SK-N-SH treated with all-trans-retinoic acid at 6 μM for 48 hours (cell line): ENCODE data around the gene SREBF2.

Experiments
- ATAC-seq: fragments of 200-7000 bp; cut with Tn5 transposase; 3 replicates; pipeline ENCODE4 v1.9.1; 2020; ENCODE audit warnings: mild to moderate bottlenecking, moderate library complexity
- ARNTL ChIP-seq: fragments of 450-650 bp; formaldehyde crosslinking; IDR thresholded peaks from 2 replicates; pipeline ENCODE4 v1.5.0; 2020; ENCODE audit warnings: low read depth, mild to moderate bottlenecking, moderate library complexity, borderline replicate concordance
- BACH2 ChIP-seq: fragments of 250-450 bp; sonication (Bioruptor Pico); IDR thresholded peaks from 2 replicates; pipeline ENCODE4 v1.9.0; 2021; ENCODE audit warnings: mild to moderate bottlenecking, borderline replicate concordance
- CSDC2 ChIP-seq: fragments of 250-450 bp; sonication (Bioruptor Pico); IDR thresholded peaks from 2 replicates; pipeline ENCODE4 v1.5.0; 2020; ENCODE audit warnings: mild to moderate bottlenecking, moderate library complexity
- ESRRG ChIP-seq: fragments of 250-450 bp; sonication (Bioruptor Pico); IDR thresholded peaks from 2 replicates; pipeline ENCODE4 v1.6.1; 2021; ENCODE audit warnings: mild to moderate bottlenecking
- ISL1 ChIP-seq: fragments of 250-450 bp; sonication (Bioruptor Pico); IDR thresholded peaks from 2 replicates; pipeline ENCODE4 v2.1.2; 2022; ENCODE audit warnings: mild to moderate bottlenecking, moderate library complexity
- OSR1 ChIP-seq: fragments of 250-450 bp; sonication (Bioruptor Pico); IDR thresholded peaks from 2 replicates; pipeline ENCODE4 v1.8.0; 2022; ENCODE audit warnings: moderate library complexity, mild to moderate bottlenecking, inconsistent platforms
- PPARA ChIP-seq: fragments of 250-450 bp; sonication (Bioruptor Pico); IDR thresholded peaks from 2 replicates; pipeline ENCODE4 v1.5.0; 2020; ENCODE audit warnings: mild to moderate bottlenecking, borderline replicate concordance
- TCF4 ChIP-seq: fragments of 250-450 bp; sonication (Bioruptor Pico); IDR thresholded peaks from 2 replicates; pipeline ENCODE4 v1.8.0; 2021; ENCODE audit warnings: mild to moderate bottlenecking, moderate library complexity, borderline replicate concordance
- TOX ChIP-seq: fragments of 250-450 bp; sonication (Bioruptor Pico); IDR thresholded peaks from 2 replicates; pipeline ENCODE4 v1.8.0; 2021; ENCODE audit warnings: mild to moderate bottlenecking, moderate library complexity, borderline replicate concordance
- ZC3H10 ChIP-seq: fragments of 250-450 bp; sonication (Bioruptor Pico); IDR thresholded peaks from 2 replicates; pipeline ENCODE4 v1.5.1; 2021; ENCODE audit warnings: mild to moderate bottlenecking, moderate library complexity
- ZFP3 ChIP-seq: fragments of 250-450 bp; sonication (Bioruptor Pico); IDR thresholded peaks from 2 replicates; pipeline ENCODE4 v1.5.0; 2020; ENCODE audit warnings: mild to moderate bottlenecking, moderate library complexity
- ZFP30 ChIP-seq: fragments of 450-650 bp; formaldehyde crosslinking; IDR thresholded peaks from 2 replicates; pipeline ENCODE4 v1.5.0; 2022; ENCODE audit warnings: mild to moderate bottlenecking, moderate library complexity
- ZNF565 ChIP-seq: fragments of 450-650 bp; formaldehyde crosslinking; conservative IDR thresholded peaks from 2 replicates; pipeline ENCODE4 v1.5.0; 2020; ENCODE audit warnings: low read depth, mild to moderate bottlenecking, moderate library complexity
- ZNF70 ChIP-seq: fragments of 450-650 bp; formaldehyde crosslinking; IDR thresholded peaks from 2 replicates; pipeline ENCODE4 v1.5.0; 2020; ENCODE audit warnings: mild to moderate bottlenecking, moderate library complexity
- ZNF8 ChIP-seq: fragments of 450-650 bp; formaldehyde crosslinking; IDR thresholded peaks from 2 replicates; pipeline ENCODE4 v1.5.0; 2020; ENCODE audit warnings: mild to moderate bottlenecking, moderate library complexity
- TF ChIP-seq, protein P1 (sequence below): fragments of 250-450 bp; sonication (Bioruptor Pico); IDR thresholded peaks from 2 replicates; pipeline ENCODE4 v1.8.0; 2021; ENCODE audit warnings: low read depth, mild to moderate bottlenecking, moderate library complexity, borderline replicate concordance
- TF ChIP-seq, protein P2 (sequence below): fragments of 250-450 bp; sonication (Bioruptor Pico); IDR thresholded peaks from 2 replicates; pipeline ENCODE4 v1.5.1; 2020; ENCODE audit warnings: low read depth, mild to moderate bottlenecking, moderate library complexity
- TF ChIP-seq, protein P3 (sequence below): fragments of 250-450 bp; sonication (Bioruptor Pico); IDR thresholded peaks from 2 replicates; pipeline ENCODE4 v1.8.0; 2020; ENCODE audit warnings: mild to moderate bottlenecking, moderate library complexity, borderline replicate concordance
- TF ChIP-seq, protein P4 (sequence below): fragments of 250-450 bp; sonication (Bioruptor Pico); IDR thresholded peaks from 2 replicates; pipeline ENCODE4 v1.5.0; 2020; ENCODE audit warnings: mild to moderate bottlenecking, moderate library complexity

SREBF2 gene

DNA sequence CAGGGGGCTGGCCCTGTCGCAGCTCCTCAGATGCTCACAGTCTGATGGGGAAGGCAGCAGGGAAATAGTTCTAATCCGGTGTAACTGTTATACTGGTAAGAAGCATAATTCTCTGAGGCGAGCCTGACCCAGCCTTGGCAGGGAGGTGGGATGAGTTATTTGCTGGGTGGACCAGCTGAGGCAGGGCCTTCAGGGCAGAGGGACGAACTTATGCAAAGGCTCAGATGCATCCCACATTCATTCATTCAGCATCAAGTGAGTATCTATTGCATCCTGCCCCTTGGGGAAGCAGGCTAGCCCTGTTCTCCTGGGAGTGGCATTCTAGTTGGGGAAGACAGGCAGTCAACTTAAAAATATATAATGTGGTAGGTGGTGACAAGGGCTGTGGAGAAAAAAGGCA is 13.6 kb upstream of the SREBF2 start (continued):
- TF ChIP-seq, protein P1, sequence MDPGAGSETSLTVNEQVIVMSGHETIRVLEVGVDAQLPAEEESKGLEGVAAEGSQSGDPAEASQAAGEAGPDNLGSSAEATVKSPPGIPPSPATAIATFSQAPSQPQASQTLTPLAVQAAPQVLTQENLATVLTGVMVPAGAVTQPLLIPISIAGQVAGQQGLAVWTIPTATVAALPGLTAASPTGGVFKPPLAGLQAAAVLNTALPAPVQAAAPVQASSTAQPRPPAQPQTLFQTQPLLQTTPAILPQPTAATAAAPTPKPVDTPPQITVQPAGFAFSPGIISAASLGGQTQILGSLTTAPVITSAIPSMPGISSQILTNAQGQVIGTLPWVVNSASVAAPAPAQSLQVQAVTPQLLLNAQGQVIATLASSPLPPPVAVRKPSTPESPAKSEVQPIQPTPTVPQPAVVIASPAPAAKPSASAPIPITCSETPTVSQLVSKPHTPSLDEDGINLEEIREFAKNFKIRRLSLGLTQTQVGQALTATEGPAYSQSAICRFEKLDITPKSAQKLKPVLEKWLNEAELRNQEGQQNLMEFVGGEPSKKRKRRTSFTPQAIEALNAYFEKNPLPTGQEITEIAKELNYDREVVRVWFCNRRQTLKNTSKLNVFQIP (CRISPR knock-in tag): no peak
- TF ChIP-seq ESRRG (CRISPR knock-in tag): no peak
- TF ChIP-seq, all 23 proteins: peak for 0

GRCh38 chr22:41820447-41820846 is 12.5 kb upstream of the SREBF2 start:
- ATAC-seq: no peak
- no peak for TF ChIP-seq CSDC2 (CRISPR knock-in tag)
- TF ChIP-seq, protein P2, sequence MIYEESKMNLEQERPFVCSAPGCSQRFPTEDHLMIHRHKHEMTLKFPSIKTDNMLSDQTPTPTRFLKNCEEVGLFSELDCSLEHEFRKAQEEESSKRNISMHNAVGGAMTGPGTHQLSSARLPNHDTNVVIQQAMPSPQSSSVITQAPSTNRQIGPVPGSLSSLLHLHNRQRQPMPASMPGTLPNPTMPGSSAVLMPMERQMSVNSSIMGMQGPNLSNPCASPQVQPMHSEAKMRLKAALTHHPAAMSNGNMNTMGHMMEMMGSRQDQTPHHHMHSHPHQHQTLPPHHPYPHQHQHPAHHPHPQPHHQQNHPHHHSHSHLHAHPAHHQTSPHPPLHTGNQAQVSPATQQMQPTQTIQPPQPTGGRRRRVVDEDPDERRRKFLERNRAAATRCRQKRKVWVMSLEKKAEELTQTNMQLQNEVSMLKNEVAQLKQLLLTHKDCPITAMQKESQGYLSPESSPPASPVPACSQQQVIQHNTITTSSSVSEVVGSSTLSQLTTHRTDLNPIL (CRISPR knock-in tag): no peak
- TF ChIP-seq ZC3H10 (CRISPR knock-in tag): no peak
- TF ChIP-seq OSR1: no peak
- TF ChIP-seq, protein P3, sequence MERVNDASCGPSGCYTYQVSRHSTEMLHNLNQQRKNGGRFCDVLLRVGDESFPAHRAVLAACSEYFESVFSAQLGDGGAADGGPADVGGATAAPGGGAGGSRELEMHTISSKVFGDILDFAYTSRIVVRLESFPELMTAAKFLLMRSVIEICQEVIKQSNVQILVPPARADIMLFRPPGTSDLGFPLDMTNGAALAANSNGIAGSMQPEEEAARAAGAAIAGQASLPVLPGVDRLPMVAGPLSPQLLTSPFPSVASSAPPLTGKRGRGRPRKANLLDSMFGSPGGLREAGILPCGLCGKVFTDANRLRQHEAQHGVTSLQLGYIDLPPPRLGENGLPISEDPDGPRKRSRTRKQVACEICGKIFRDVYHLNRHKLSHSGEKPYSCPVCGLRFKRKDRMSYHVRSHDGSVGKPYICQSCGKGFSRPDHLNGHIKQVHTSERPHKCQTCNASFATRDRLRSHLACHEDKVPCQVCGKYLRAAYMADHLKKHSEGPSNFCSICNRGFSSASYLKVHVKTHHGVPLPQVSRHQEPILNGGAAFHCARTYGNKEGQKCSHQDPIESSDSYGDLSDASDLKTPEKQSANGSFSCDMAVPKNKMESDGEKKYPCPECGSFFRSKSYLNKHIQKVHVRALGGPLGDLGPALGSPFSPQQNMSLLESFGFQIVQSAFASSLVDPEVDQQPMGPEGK (CRISPR knock-in tag): no peak
- TF ChIP-seq ZNF565 (CRISPR knock-in tag): no peak
- no peak for TF ChIP-seq ZFP30 (CRISPR knock-in tag)
- TF ChIP-seq PPARA (CRISPR knock-in tag): no peak
- no peak for TF ChIP-seq BACH2
- no peak for TF ChIP-seq TOX
- no peak for TF ChIP-seq ESRRG (CRISPR knock-in tag)
- TF ChIP-seq ZNF70 (CRISPR knock-in tag): no peak
- no peak for TF ChIP-seq TCF4
- TF ChIP-seq ARNTL: no peak
- TF ChIP-seq ISL1 (CRISPR knock-in tag): no peak
- TF ChIP-seq, all 23 proteins: peak for 0

DNA sequence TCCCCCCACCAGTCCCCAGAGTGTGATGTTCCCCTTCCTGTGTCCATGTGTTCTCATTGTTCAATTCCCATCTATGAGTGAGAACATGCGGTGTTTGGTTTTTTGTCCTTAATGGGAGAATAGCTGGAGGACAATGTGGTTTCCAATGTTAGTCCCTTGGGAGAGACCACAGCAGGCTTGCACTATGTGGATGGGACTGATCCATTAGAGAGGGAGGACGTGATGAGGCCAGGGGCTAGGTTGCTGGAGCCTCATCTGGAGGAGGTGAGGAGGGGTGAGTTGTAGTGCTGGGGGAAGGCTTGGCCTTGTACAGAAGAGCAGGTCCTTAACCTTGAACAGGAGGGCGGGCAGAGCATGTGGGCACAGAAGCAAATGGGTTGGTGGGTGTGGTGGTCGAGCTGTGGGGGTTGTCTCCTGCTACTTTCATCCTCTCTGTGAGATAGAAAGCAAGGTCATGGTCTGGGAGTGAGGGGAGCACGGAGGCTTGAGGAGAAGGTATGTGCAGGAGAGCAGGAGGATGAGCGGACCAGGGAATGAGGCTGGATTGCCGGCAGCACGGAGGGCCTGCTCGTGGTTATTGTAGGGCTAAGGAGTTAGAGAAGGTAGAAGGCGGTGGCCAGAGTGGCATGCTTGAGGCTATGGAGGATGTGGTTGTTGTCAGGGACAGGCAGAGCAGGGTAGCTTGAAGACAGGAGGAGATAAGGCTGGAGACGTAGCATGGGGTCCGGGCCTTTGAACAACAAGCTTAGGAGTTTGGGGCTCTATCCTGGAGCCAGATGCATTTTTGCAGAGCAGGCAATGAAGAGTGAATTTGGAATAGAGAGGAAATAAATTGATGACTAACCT is 11.2 kb upstream of the SREBF2 start:
- no peak for ATAC-seq
- TF ChIP-seq, protein P4, sequence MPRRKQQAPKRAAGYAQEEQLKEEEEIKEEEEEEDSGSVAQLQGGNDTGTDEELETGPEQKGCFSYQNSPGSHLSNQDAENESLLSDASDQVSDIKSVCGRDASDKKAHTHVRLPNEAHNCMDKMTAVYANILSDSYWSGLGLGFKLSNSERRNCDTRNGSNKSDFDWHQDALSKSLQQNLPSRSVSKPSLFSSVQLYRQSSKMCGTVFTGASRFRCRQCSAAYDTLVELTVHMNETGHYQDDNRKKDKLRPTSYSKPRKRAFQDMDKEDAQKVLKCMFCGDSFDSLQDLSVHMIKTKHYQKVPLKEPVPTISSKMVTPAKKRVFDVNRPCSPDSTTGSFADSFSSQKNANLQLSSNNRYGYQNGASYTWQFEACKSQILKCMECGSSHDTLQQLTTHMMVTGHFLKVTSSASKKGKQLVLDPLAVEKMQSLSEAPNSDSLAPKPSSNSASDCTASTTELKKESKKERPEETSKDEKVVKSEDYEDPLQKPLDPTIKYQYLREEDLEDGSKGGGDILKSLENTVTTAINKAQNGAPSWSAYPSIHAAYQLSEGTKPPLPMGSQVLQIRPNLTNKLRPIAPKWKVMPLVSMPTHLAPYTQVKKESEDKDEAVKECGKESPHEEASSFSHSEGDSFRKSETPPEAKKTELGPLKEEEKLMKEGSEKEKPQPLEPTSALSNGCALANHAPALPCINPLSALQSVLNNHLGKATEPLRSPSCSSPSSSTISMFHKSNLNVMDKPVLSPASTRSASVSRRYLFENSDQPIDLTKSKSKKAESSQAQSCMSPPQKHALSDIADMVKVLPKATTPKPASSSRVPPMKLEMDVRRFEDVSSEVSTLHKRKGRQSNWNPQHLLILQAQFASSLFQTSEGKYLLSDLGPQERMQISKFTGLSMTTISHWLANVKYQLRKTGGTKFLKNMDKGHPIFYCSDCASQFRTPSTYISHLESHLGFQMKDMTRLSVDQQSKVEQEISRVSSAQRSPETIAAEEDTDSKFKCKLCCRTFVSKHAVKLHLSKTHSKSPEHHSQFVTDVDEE (CRISPR knock-in tag): no peak
- no peak for TF ChIP-seq ZFP3 (CRISPR knock-in tag)
- TF ChIP-seq, all 23 proteins: peak for 0

DNA sequence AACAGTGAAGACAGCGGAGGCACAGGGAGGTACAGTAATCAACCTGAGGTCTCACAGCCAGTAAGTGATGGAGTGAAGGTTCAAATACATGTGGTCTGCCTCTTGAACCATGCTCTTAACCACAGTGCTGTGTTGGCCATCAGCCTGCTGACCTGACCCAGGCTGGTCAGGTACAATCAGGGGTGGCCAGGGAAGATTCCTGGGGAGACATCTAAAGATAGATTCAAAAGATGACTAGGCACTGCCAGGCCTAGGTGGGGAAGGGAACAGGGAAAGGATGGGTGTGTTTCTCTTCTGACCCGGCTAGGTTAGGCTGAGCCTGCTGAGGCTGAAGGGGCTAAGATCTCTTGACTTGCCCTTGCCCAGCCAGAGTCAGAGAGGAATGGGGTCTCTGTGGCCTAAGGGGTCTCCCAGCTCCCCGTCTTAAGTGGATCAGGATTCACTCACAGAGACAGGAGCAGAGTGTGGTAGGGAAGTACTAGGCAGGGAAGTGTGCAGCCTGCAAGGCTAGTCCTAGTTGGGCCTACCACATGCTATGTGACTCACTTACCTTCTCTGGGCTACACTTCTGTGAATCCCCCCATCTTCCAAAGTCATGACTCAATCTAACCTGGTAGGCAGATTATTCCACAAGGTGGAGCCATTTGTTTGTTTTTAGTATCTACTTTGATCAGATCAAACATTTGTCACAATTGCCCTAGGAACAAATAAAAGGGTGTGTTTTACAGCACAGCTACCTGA is 10.4 kb upstream of the SREBF2 start:
- peak; percentile 55; the same call in 1 of the 2 replicates for TF ChIP-seq ZNF8 (CRISPR knock-in tag)
- no peak for TF ChIP-seq OSR1
- no peak for TF ChIP-seq ZFP30 (CRISPR knock-in tag)
- TF ChIP-seq ESRRG (CRISPR knock-in tag): no peak

More for the DNA sequence above, 10.4 kb upstream of the SREBF2 start:
- ATAC-seq: peak; percentile 73
